Uterus (tissue), 2 donors: ENCODE results near the gene DNAJC7.

ENCODE experiments used
- POLR2A ChIP-seq, 2 donors: fragments of 450-650 bp; IDR thresholded peaks; one replicate each; pipeline ENCODE4 v1.6.1; 2016; ENCODE audit warnings: antibody characterized with exemption in 2 of 2, mild to moderate bottlenecking in 1 of 2, moderate library complexity in 1 of 2
- TF ChIP-seq, protein P1 (sequence below), 4 experiments: fragments of 200-600 bp in 2 of 4; fragments of 450-650 bp in 2 of 4; sonication (generic) in 2 of 4; IDR thresholded peaks; one replicate each; pipeline ENCODE4 v1.5.1; 2016 to 2019; ENCODE audit warnings: antibody characterized with exemption in 4 of 4, mild to moderate bottlenecking in 2 of 4, moderate library complexity in 1 of 4

- TF ChIP-seq, protein P1, sequence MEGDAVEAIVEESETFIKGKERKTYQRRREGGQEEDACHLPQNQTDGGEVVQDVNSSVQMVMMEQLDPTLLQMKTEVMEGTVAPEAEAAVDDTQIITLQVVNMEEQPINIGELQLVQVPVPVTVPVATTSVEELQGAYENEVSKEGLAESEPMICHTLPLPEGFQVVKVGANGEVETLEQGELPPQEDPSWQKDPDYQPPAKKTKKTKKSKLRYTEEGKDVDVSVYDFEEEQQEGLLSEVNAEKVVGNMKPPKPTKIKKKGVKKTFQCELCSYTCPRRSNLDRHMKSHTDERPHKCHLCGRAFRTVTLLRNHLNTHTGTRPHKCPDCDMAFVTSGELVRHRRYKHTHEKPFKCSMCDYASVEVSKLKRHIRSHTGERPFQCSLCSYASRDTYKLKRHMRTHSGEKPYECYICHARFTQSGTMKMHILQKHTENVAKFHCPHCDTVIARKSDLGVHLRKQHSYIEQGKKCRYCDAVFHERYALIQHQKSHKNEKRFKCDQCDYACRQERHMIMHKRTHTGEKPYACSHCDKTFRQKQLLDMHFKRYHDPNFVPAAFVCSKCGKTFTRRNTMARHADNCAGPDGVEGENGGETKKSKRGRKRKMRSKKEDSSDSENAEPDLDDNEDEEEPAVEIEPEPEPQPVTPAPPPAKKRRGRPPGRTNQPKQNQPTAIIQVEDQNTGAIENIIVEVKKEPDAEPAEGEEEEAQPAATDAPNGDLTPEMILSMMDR (IDR thresholded peaks at IDR 0.05), result no peak
- no peak for TF ChIP-seq POLR2A (IDR thresholded peaks at IDR 0.05)
Observed at GRCh38 chr17:42005166-42005565, 12.1 kb downstream of the DNAJC7 start.
